GM12878 (cell line): ENCODE data around the gene SCGB1A1. TPM values are rescaled to one million over a fixed set of nuclear protein-coding genes. Genes with fewer than 3 reads are reported as not detected.

Source experiments
- ATAC-seq: fragments of 200-7000 bp; cut with Tn5 transposase; 3 replicates; pipeline ENCODE4 v1.9.1; 2020; ENCODE audit warnings: mild to moderate bottlenecking, moderate library complexity
- BruUV-seq: library from RNA; stranded (reverse); fragments of 400-500 nt; replicated peaks from 2 replicates; lab custom pipeline; 2021; lab: Mats Ljungman, UMichigan
- CTCF ChIA-PET: fragments of 300-600 bp; sonication (Branson Sonifier 250); formaldehyde crosslinking; extraction: SDS; loops from one replicate; lab custom pipeline; 2021; ENCODE audit warnings: inconsistent platforms; lab: Yijun Ruan, JAX
- POLR2A ChIA-PET: fragments of 350-600 bp; formaldehyde crosslinking; extraction: SDS; loops from one replicate; lab custom pipeline; 2021; ENCODE audit warnings: inconsistent platforms; lab: Charles Lee
- RAD21 ChIA-PET: fragments of 300-600 bp; sonication (Branson Sonifier 250); formaldehyde crosslinking; loops from one replicate; lab custom pipeline; 2023; ENCODE audit warnings: antibody characterized with exemption; ENCODE audit not compliant: unreplicated experiment; lab: Charles Lee
- SMC1A ChIA-PET: fragments of 300-600 bp; sonication (Branson Sonifier 250); formaldehyde crosslinking; loops from one replicate; lab custom pipeline; 2023; ENCODE audit not compliant: unreplicated experiment, uncharacterized antibody; lab: Charles Lee
- DNase-seq: peaks from one replicate; pipeline ENCODE4 v3.0.0-alpha.2; 2011; ENCODE audit warnings: low read depth, low spot score
- FAIRE-seq: peaks from 3 replicates; lab custom pipeline; 2011; peaks lifted over from hg19 to GRCh38; lab: Jason Lieb, UNC
- H2AFZ ChIP-seq: 2 replicates; pipeline ENCODE4 v1.6.0; 2011; ENCODE audit warnings: low read depth, low read length, control low read depth; ENCODE audit not compliant: control insufficient read depth
- H3K27ac ChIP-seq: 2 replicates; pipeline ENCODE4 v1.5.1; 2011; ENCODE audit warnings: control low read depth; ENCODE audit not compliant: control insufficient read depth, insufficient read depth
- H3K27me3 ChIP-seq, 2 experiments: replicated peaks in 1 of 2; 2 replicates each; pipeline versions ENCODE4 v1.6.0 to v1.6.1; 2011; ENCODE audit warnings: low read length in 1 of 2; ENCODE audit not compliant: control insufficient read depth in 2 of 2, insufficient read depth in 2 of 2
- H3K36me3 ChIP-seq, 2 experiments: 2 replicates each; pipeline ENCODE4 v1.5.1; 2011; ENCODE audit warnings: low read length in 1 of 2; ENCODE audit not compliant: control insufficient read depth in 2 of 2, insufficient read depth in 2 of 2
- H3K4me1 ChIP-seq: 2 replicates; pipeline ENCODE4 v1.6.1; 2011; ENCODE audit warnings: mild to moderate bottlenecking, low read length, moderate library complexity, mixed read lengths; ENCODE audit not compliant: control insufficient read depth, insufficient read depth
- H3K4me2 ChIP-seq: 2 replicates; pipeline ENCODE4 v1.6.0; 2011; ENCODE audit warnings: control low read depth; ENCODE audit not compliant: control insufficient read depth, insufficient read depth
- H3K4me3 ChIP-seq: fragments of 200-600 bp; sonication (generic); 2 replicates; pipeline ENCODE4 v1.5.1; 2016
- H3K79me2 ChIP-seq: 2 replicates; pipeline ENCODE4 v1.6.0; 2011; ENCODE audit warnings: low read length; ENCODE audit not compliant: control insufficient read depth, insufficient read depth
- H3K9ac ChIP-seq: 2 replicates; pipeline ENCODE4 v1.8.0; 2011; ENCODE audit warnings: low read length, control low read depth, mixed read lengths; ENCODE audit not compliant: control insufficient read depth, insufficient read depth
- H3K9me3 ChIP-seq: replicated peaks from 3 replicates; pipeline ENCODE4 v1.5.1; 2011; ENCODE audit warnings: mild to moderate bottlenecking, low read length; ENCODE audit not compliant: control insufficient read depth, insufficient read depth
- H4K20me1 ChIP-seq: 2 replicates; pipeline ENCODE4 v1.6.0; 2011; ENCODE audit not compliant: control insufficient read depth, insufficient read depth
- DPF2 ChIP-seq: fragments of 450-650 bp; IDR thresholded peaks from 2 replicates; pipeline ENCODE4 v1.6.1; 2017; ENCODE audit warnings: mild to moderate bottlenecking
- E2F8 ChIP-seq: fragments of 450-650 bp; IDR thresholded peaks from 2 replicates; pipeline ENCODE4 v1.6.1; 2018; ENCODE audit warnings: mild to moderate bottlenecking, low read depth, moderate library complexity; ENCODE audit not compliant: partially characterized antibody
- EGR1 ChIP-seq, 2 experiments: IDR thresholded peaks; 1 replicate in 1 of 2; 2 replicates in 1 of 2; pipeline ENCODE4 v1.6.1; 2011 to 2012; ENCODE audit warnings: low read depth in 2 of 2, low read length in 2 of 2, borderline replicate concordance in 1 of 2, mild to moderate bottlenecking in 1 of 2, moderate library complexity in 1 of 2
- HCFC1 ChIP-seq: fragments of 150-350 bp; IDR thresholded peaks from 2 replicates; pipeline ENCODE4 v1.6.1; 2014; ENCODE audit warnings: low read length
- HDAC2 ChIP-seq: fragments of 200-600 bp; sonication (generic); IDR thresholded peaks from 2 replicates; pipeline ENCODE4 v1.6.1; 2017
- HDAC6 ChIP-seq: fragments of 200-600 bp; sonication (generic); IDR thresholded peaks from one replicate; pipeline ENCODE4 v1.8.0; 2017; ENCODE audit warnings: antibody characterized with exemption; ENCODE audit not compliant: unreplicated experiment
- IKZF2 ChIP-seq, 2 experiments: fragments of 450-650 bp; IDR thresholded peaks; 2 replicates each; pipeline ENCODE4 v1.6.1; 2017; ENCODE audit warnings: mild to moderate bottlenecking in 2 of 2, moderate library complexity in 2 of 2
- MTA3 ChIP-seq: IDR thresholded peaks from 2 replicates; pipeline ENCODE4 v1.6.1; 2012; ENCODE audit warnings: low read length, inconsistent platforms, borderline replicate concordance
- MYC ChIP-seq: IDR thresholded peaks from 2 replicates; pipeline ENCODE4 v1.6.1; 2011; ENCODE audit warnings: mild to moderate bottlenecking, low read length, moderate library complexity, inconsistent platforms; ENCODE audit not compliant: insufficient read depth, insufficient replicate concordance, insufficient read length, severe bottlenecking
- NRF1 ChIP-seq: conservative IDR thresholded peaks from 2 replicates; pipeline ENCODE4 v1.6.1; 2011; ENCODE audit warnings: mild to moderate bottlenecking, low read depth, low read length, improper control_type of control experiment
- POLR2AphosphoS5 ChIP-seq: IDR thresholded peaks from 2 replicates; pipeline ENCODE4 v1.6.1; 2011; ENCODE audit warnings: mild to moderate bottlenecking, low read length, inconsistent platforms
- POU2F2 ChIP-seq: IDR thresholded peaks from 3 replicates; pipeline ENCODE4 v1.6.1; 2011; ENCODE audit warnings: low read depth, mild to moderate bottlenecking, low read length, borderline replicate concordance
- SPI1 ChIP-seq: IDR thresholded peaks from 2 replicates; pipeline ENCODE4 v1.6.1; 2011; ENCODE audit warnings: low read depth, mild to moderate bottlenecking, low read length, moderate library complexity, borderline replicate concordance; ENCODE audit not compliant: insufficient read depth
- ZZZ3 ChIP-seq: IDR thresholded peaks from 2 replicates; pipeline ENCODE4 v1.6.1; 2011; ENCODE audit warnings: low read depth; ENCODE audit not compliant: control insufficient read depth, insufficient read length
- WGBS: methylation state at CpG from one replicate; pipeline ENCODE4 v1.1.6; 2016; ENCODE audit warnings: low lambda C conversion rate; ENCODE audit not compliant: insufficient replicate concordance, insufficient coverage; ENCODE audit errors: missing lambda C conversion rate; 5-methylcytosine and 5-hydroxymethylcytosine counted together
- in situ Hi-C: fragments of 300-500 bp; cut with MboI; formaldehyde crosslinking; loops from 9 replicates; pipeline ENCODE4 v1.14.3; 2018; ENCODE audit warnings: mixed read lengths
- intact Hi-C: fragments of 100-400 bp; cut with micrococcal nuclease; formaldehyde crosslinking; loops from one replicate; pipeline ENCODE4 v1.14.2; 2022; ENCODE audit not compliant: unreplicated experiment
- polyA plus RNA-seq, 11 experiments: library from polyadenylated mRNA; depleted of rRNA in 4 of 11; unstranded in 6 of 11; stranded (reverse) in 5 of 11; fragments of >200 nt; fragmentation: Nextera tagmentation in 4 of 11; fragmentation: Illumina TruSeq in 1 of 11; extraction: Ambion mirVana in 4 of 11; extraction: Trizol in 1 of 11; gene quantifications; 1 replicate in 1 of 11; 2 replicates in 10 of 11; pipeline versions ENCODE4 v1.2.1 to v1.2.3, GENCODE V29; 2011 to 2016; ENCODE audit warnings: inconsistent platforms in 2 of 11, missing spikeins in 2 of 11, low read depth in 1 of 11
- total RNA-seq, 4 experiments: library from RNA; depleted of rRNA in 3 of 4; stranded (reverse); fragments of >200 nt in 3 of 4; fragmentation: Illumina TruSeq in 1 of 4; extraction: Trizol in 1 of 4; gene quantifications; 2 replicates each; pipeline versions ENCODE4 v1.2.1 to v1.2.3, GENCODE V29; 2013 to 2021
- TF ChIP-seq, protein P1 (sequence below): fragments of 450-650 bp; IDR thresholded peaks from 2 replicates; pipeline ENCODE4 v1.6.1; 2017; ENCODE audit warnings: borderline replicate concordance

SCGB1A1 gene
- total and polyA plus RNA-seq, 10 of the 15 experiments (the other 5 are each of a cell fraction or from before 2014, with no cell fraction given): not detected

- TF ChIP-seq E2F8 (no peak), IKZF2 (IDR thresholded peaks at IDR 0.05) (no peak), HCFC1 (no peak), POLR2AphosphoS5 (no peak)
Measured at GRCh38 chr11:62404435-62404834, 14.4 kb upstream of the SCGB1A1 start (continued).

DNA sequence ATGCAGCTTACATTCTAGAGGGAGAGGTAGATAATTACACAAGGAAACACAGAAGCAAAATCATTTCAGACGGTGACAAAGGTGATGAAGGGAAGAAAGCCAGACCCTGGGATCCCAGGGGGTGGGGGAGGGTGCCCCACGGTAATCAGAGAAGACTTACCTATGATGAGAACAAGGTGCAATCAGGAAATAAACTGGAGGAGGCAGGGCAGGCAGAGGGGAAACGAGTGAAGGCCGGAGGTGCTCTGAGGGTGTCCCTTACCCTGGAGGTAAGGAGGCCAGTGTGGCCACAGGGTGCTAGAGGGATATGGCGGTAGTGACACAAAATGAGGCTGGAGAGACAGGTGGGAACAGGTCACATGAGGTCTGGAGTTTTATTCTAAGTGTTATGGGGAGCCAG lies 13.9 kb upstream of the SCGB1A1 start:
- ChIA-PET POLR2A (interaction anchor here (0.7 kb wide), 1 partner anchor 17 kb away, joined by 5 read pairs; no protein-coding TSS in a partner anchor), CTCF (interaction anchor here (2.4 kb wide), 1 partner anchor 10 kb away, joined by 10 read pairs; no protein-coding TSS in a partner anchor)
- BruUV-seq: no TSS peak
- no peak for TF ChIP-seq ZZZ3
- TF ChIP-seq, protein P1, sequence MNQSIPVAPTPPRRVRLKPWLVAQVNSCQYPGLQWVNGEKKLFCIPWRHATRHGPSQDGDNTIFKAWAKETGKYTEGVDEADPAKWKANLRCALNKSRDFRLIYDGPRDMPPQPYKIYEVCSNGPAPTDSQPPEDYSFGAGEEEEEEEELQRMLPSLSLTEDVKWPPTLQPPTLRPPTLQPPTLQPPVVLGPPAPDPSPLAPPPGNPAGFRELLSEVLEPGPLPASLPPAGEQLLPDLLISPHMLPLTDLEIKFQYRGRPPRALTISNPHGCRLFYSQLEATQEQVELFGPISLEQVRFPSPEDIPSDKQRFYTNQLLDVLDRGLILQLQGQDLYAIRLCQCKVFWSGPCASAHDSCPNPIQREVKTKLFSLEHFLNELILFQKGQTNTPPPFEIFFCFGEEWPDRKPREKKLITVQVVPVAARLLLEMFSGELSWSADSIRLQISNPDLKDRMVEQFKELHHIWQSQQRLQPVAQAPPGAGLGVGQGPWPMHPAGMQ: no peak
- TF ChIP-seq HDAC6: no peak
- TF ChIP-seq NRF1: no peak
- no peak for TF ChIP-seq MTA3
- TF ChIP-seq POU2F2: no peak
- TF ChIP-seq EGR1 (IDR thresholded peaks at IDR 0.05; ENCODE audit: borderline replicate concordance in 1 of 2, low read depth in 2 of 2, low read length in 2 of 2): no peak
- no peak for TF ChIP-seq MYC
- TF ChIP-seq SPI1: no peak
- TF ChIP-seq DPF2: no peak
- TF ChIP-seq HDAC2: no peak
- no peak for TF ChIP-seq E2F8

More for the DNA sequence above, 13.9 kb upstream of the SCGB1A1 start:
- no peak overlapping the region for H3K27ac ChIP-seq
- WGBS: 6% methylated on average over 5 of the region's 5 CpGs
- no peaks in the 10 kb centered on the region for H3K27me3 ChIP-seq
- H3K9me3 ChIP-seq: no peaks in the 10 kb centered on the region
- no peak overlapping the region for H3K9ac ChIP-seq
- H3K4me2 ChIP-seq: no peak overlapping the region
- DNase-seq (no peak), FAIRE-seq (no peak), ATAC-seq (no peak)
- intact Hi-C loops (no loop called here), in situ Hi-C loops (no loop called here)
- SMC1A ChIA-PET: interaction anchor here (1.1 to 1.8 kb wide), 2 partner anchors 10 to 12 kb away, joined by 3 to 4 read pairs; no protein-coding TSS in a partner anchor
- no peaks in the 10 kb centered on the region for H4K20me1 ChIP-seq
- no peaks in the 10 kb centered on the region for H3K36me3 ChIP-seq
- no peak overlapping the region for H3K4me3 ChIP-seq
- no peaks in the 10 kb centered on the region for H3K79me2 ChIP-seq
- RAD21 ChIA-PET: no interaction called here
- no peaks in the 10 kb centered on the region for H3K4me1 ChIP-seq
- no peak overlapping the region for H2AFZ ChIP-seq
